ENCODE results near the gene TMEM229A.

- no peak for TF ChIP-seq CTCF (conservative IDR thresholded peaks at IDR 0.05)
- TF ChIP-seq EZH2 (IDR thresholded peaks at IDR 0.05; ENCODE audit: low read depth): no peak
Observed at GRCh38 chr7:124074007-124074406, 41.1 kb upstream of the TMEM229A start.
